ENCODE results near the gene MRPL27. TPM values are rescaled to one million over a fixed set of nuclear protein-coding genes. Genes with fewer than 3 reads are reported as not detected.
"Not testable (repeated sequence)": the region's sequence is repeated elsewhere in the genome, so short reads cannot be mapped to it uniquely, and the experiment has no call there.

MRPL27 gene
- total RNA-seq, 1 experiment from 2014 or later, result 79.0 TPM

GRCh38 chr17:50420419-50421112, 47.6 kb upstream of the MRPL27 start:
- no peak for TF ChIP-seq CTCF (IDR thresholded peaks at IDR 0.05; ENCODE audit: unreplicated experiment)
- Mint-ChIP-seq H3K27me3 (ENCODE audit: unreplicated experiment) (no peaks in the 10 kb centered on the region), H3K36me3 (ENCODE audit: insufficient read depth, unreplicated experiment) (peaks cover 15% of the 10 kb centered on the region), H3K4me3 (ENCODE audit: low read depth, unreplicated experiment) (no peak overlapping the region), H3K4me1 (ENCODE audit: low read depth, unreplicated experiment) (peaks cover 39% of the 10 kb centered on the region), H3K27ac (ENCODE audit: unreplicated experiment) (no peak overlapping the region), H3K9me3 (ENCODE audit: low read depth, unreplicated experiment) (peaks cover 2% of the 10 kb centered on the region)
- no TSS peak for BruUV-seq (replicated peaks)
- CTCF ChIA-PET, result interaction anchor here (1.2 to 5.4 kb wide), 2 partner anchors 11 to 23 kb away, joined by 3 to 36 read pairs; partner anchors contain the start of gene LRRC59
- intact Hi-C loops (cut with micrococcal nuclease; ENCODE audit: unreplicated experiment), result loop anchor here (5.0 kb wide), 1 partner anchor 57 kb away; the partner anchor contains the start of gene RSAD1
- DNase-seq, result no peak

GRCh38 chr17:50419577-50419976, 46.6 kb upstream of the MRPL27 start:
- CTCF ChIA-PET, result interaction anchor here (0.6 kb wide), 1 partner anchor 93 kb away, joined by 5 read pairs; no protein-coding TSS in a partner anchor
- H3K4me3 Mint-ChIP-seq (ENCODE audit: low read depth, unreplicated experiment); H3K27ac Mint-ChIP-seq (ENCODE audit: unreplicated experiment); intact Hi-C loops (cut with micrococcal nuclease; ENCODE audit: unreplicated experiment); DNase-seq; H3K9me3 Mint-ChIP-seq (ENCODE audit: low read depth, unreplicated experiment); H3K27me3 Mint-ChIP-seq (ENCODE audit: unreplicated experiment); BruUV-seq (replicated peaks): not testable (repeated sequence)
- H3K36me3 Mint-ChIP-seq (ENCODE audit: insufficient read depth, unreplicated experiment), result peaks cover 11% of the 10 kb centered on the region
- peaks cover 29% of the 10 kb centered on the region for H3K4me1 Mint-ChIP-seq (ENCODE audit: low read depth, unreplicated experiment)

GRCh38 chr17:50414808-50415207, 41.8 kb upstream of the MRPL27 start:
- Mint-ChIP-seq H3K4me3 (ENCODE audit: low read depth, unreplicated experiment) (no peak overlapping the region), H3K36me3 (ENCODE audit: insufficient read depth, unreplicated experiment) (no peaks in the 10 kb centered on the region), H3K9me3 (ENCODE audit: low read depth, unreplicated experiment) (peaks cover 6% of the 10 kb centered on the region), H3K27ac (ENCODE audit: unreplicated experiment) (no peak overlapping the region), H3K4me1 (ENCODE audit: low read depth, unreplicated experiment) (peaks cover 10% of the 10 kb centered on the region), H3K27me3 (ENCODE audit: unreplicated experiment) (no peaks in the 10 kb centered on the region)
- CTCF ChIA-PET, result no interaction called here
- no peak for TF ChIP-seq CTCF (IDR thresholded peaks at IDR 0.05; ENCODE audit: unreplicated experiment)
- no TSS peak for BruUV-seq (replicated peaks)
- intact Hi-C loops (cut with micrococcal nuclease; ENCODE audit: unreplicated experiment), result no loop called here
- no peak for DNase-seq

GRCh38 chr17:50412188-50412732, 39.3 kb upstream of the MRPL27 start:
- no peak for TF ChIP-seq CTCF (IDR thresholded peaks at IDR 0.05; ENCODE audit: unreplicated experiment)
- peaks cover 4% of the 10 kb centered on the region for H3K9me3 Mint-ChIP-seq (ENCODE audit: low read depth, unreplicated experiment)
- H3K36me3 Mint-ChIP-seq (ENCODE audit: insufficient read depth, unreplicated experiment), result no peaks in the 10 kb centered on the region
- H3K4me3 Mint-ChIP-seq (ENCODE audit: low read depth, unreplicated experiment), result no peak overlapping the region
- H3K27me3 Mint-ChIP-seq (ENCODE audit: unreplicated experiment), result no peaks in the 10 kb centered on the region
- DNase-seq, result no peak
- no TSS peak for BruUV-seq (replicated peaks)
- H3K27ac Mint-ChIP-seq (ENCODE audit: unreplicated experiment), result no peak overlapping the region
- CTCF ChIA-PET, result interaction anchor here (0.6 kb wide), 1 partner anchor 66 kb away, joined by 4 read pairs; no protein-coding TSS in a partner anchor
- peaks cover 10% of the 10 kb centered on the region for H3K4me1 Mint-ChIP-seq (ENCODE audit: low read depth, unreplicated experiment)
- intact Hi-C loops (cut with micrococcal nuclease; ENCODE audit: unreplicated experiment), result no loop called here

- no peak overlapping the region for H3K4me3 Mint-ChIP-seq (ENCODE audit: low read depth, unreplicated experiment)
- peaks cover 4% of the 10 kb centered on the region for H3K9me3 Mint-ChIP-seq (ENCODE audit: low read depth, unreplicated experiment)
- TF ChIP-seq CTCF (IDR thresholded peaks at IDR 0.05; ENCODE audit: unreplicated experiment), result no peak
- no TSS peak for BruUV-seq (replicated peaks)
- intact Hi-C loops (cut with micrococcal nuclease; ENCODE audit: unreplicated experiment), result no loop called here
- H3K4me1 Mint-ChIP-seq (ENCODE audit: low read depth, unreplicated experiment), result peaks cover 9% of the 10 kb centered on the region
- CTCF ChIA-PET, result interaction anchor here (0.7 to 1.8 kb wide), 2 partner anchors 11 to 86 kb away, joined by 3 to 13 read pairs; partner anchors contain the start of gene LRRC59
- peaks cover 35% of the 10 kb centered on the region for H3K27me3 Mint-ChIP-seq (ENCODE audit: unreplicated experiment)
- no peaks in the 10 kb centered on the region for H3K36me3 Mint-ChIP-seq (ENCODE audit: insufficient read depth, unreplicated experiment)
- H3K27ac Mint-ChIP-seq (ENCODE audit: unreplicated experiment), result no peak overlapping the region
- no peak for DNase-seq
These were observed 34.9 kb upstream of the MRPL27 start for GRCh38 chr17:50407921-50408320.

Measured in Calu3 (cell line).